Right lung (tissue), 5 donors: ENCODE measurements around the gene MEIS2. TPM values are rescaled to one million over a fixed set of nuclear protein-coding genes. Genes with fewer than 3 reads are reported as not detected.
A peak's percentile ranks its signal among the peaks of the same experiment; 100 is the strongest.

Experiments used
- DNase-seq, 2 donors: peaks; one replicate each; pipeline ENCODE4 v3.0.0-alpha.2; 2013
- polyA plus RNA-seq, 5 donors: library from polyadenylated mRNA; unstranded; fragments of 120-200 nt; gene quantifications; one replicate each; pipeline versions ENCODE4 v1.2.1 to v1.2.3, GENCODE V29; 2013; ENCODE audit warnings: inconsistent platforms in 1 of 5, low replicate concordance in 1 of 5; ENCODE audit not compliant: insufficient read length in 5 of 5, insufficient read depth in 1 of 5

MEIS2 gene
- polyA plus RNA-seq, 5 donors, result 28.9 to 41.6 (median 36.1) TPM

GRCh38 chr15:36938764-36939163, 161.6 kb downstream of the MEIS2 start:
- DNase-seq, result no peak

GRCh38 chr15:36938131-36938530, 162.2 kb downstream of the MEIS2 start:
- no peak for DNase-seq

GRCh38 chr15:36936613-36937012, 163.7 kb downstream of the MEIS2 start:
- no peak for DNase-seq

GRCh38 chr15:36933255-36933990, 166.9 kb downstream of the MEIS2 start:
- no peak for DNase-seq

- DNase-seq, result no peak
Measured at GRCh38 chr15:36932070-36932469, 168.3 kb downstream of the MEIS2 start.

GRCh38 chr15:36931434-36931833, 168.9 kb downstream of the MEIS2 start:
- DNase-seq, result no peak

GRCh38 chr15:36926427-36926825, 173.9 kb downstream of the MEIS2 start:
- DNase-seq, result no peak

GRCh38 chr15:36925653-36926426, 174.5 kb downstream of the MEIS2 start:
- DNase-seq, result no peak

GRCh38 chr15:36925049-36925448, 175.3 kb downstream of the MEIS2 start:
- DNase-seq, result no peak

- no peak for DNase-seq
Measured at GRCh38 chr15:36924034-36924433, 176.3 kb downstream of the MEIS2 start.

- DNase-seq, result no peak
Measured at GRCh38 chr15:36921484-36922091, 178.8 kb downstream of the MEIS2 start.

- DNase-seq, result no peak
Measured at GRCh38 chr15:36917411-36918267, 182.7 kb downstream of the MEIS2 start.

- peak; percentile 51 to 64 for DNase-seq
Measured at GRCh38 chr15:36914960-36915808, 185.2 kb downstream of the MEIS2 start.

- DNase-seq, result no peak
Measured at GRCh38 chr15:36914466-36914865, 185.9 kb downstream of the MEIS2 start.

GRCh38 chr15:36912311-36912712, 188.0 kb downstream of the MEIS2 start:
- DNase-seq, result peak in 1 of 2 donors; percentile 29

GRCh38 chr15:36911322-36911944, 188.9 kb downstream of the MEIS2 start:
- DNase-seq, result no peak

- no peak for DNase-seq
Measured at GRCh38 chr15:36908991-36909390, 191.4 kb downstream of the MEIS2 start.

GRCh38 chr15:36907295-36907694, 193.1 kb downstream of the MEIS2 start:
- DNase-seq, result no peak

GRCh38 chr15:36905908-36906307, 194.4 kb downstream of the MEIS2 start:
- DNase-seq, result no peak

GRCh38 chr15:36904715-36905114, 195.6 kb downstream of the MEIS2 start:
- DNase-seq, result no peak
